ENCODE measurements around the gene S100A1. TPM values are rescaled to one million over a fixed set of nuclear protein-coding genes. Genes with fewer than 3 reads are reported as not detected.

The S100A1 gene
- total RNA-seq, 6 experiments from 2014 or later = 0.59 to 0.96 (median 0.82) TPM; not detected in 3

DNA sequence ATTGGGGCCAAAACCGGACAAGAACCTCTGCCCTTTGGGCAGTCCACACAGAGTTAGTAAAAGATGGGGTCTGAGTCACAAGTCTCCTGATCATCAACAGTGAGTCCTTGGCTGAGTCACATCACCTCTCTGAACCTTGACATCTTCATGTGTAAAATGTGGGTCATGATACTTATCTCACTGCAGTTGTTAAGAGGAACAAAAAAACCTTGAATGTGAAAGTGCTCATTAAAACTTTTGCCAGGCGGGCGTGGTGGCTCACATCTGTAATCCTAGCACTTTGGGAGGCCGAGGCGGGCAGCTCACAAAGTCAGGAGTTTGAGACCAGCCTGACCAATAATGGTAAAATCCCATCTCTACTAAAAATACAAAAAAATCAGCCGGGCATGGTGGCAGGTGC is 31.0 kb upstream of the S100A1 start:
- peak overlapping the region; percentile 86 for H3K27ac Mint-ChIP-seq
- no peaks in the 10 kb centered on the region; the same call in 1 of the 2 replicates for H3K27me3 Mint-ChIP-seq (ENCODE audit: insufficient read depth)
- peak overlapping the region; percentile 33; the same call in 1 of the 2 replicates for H3K4me3 Mint-ChIP-seq
- peaks cover 44% of the 10 kb centered on the region for H3K4me1 Mint-ChIP-seq (ENCODE audit: low read depth)
- H3K36me3 Mint-ChIP-seq (ENCODE audit: low read depth) = peaks cover 19% of the 10 kb centered on the region; the same call in 1 of the 2 replicates
- TF ChIP-seq, protein P1, sequence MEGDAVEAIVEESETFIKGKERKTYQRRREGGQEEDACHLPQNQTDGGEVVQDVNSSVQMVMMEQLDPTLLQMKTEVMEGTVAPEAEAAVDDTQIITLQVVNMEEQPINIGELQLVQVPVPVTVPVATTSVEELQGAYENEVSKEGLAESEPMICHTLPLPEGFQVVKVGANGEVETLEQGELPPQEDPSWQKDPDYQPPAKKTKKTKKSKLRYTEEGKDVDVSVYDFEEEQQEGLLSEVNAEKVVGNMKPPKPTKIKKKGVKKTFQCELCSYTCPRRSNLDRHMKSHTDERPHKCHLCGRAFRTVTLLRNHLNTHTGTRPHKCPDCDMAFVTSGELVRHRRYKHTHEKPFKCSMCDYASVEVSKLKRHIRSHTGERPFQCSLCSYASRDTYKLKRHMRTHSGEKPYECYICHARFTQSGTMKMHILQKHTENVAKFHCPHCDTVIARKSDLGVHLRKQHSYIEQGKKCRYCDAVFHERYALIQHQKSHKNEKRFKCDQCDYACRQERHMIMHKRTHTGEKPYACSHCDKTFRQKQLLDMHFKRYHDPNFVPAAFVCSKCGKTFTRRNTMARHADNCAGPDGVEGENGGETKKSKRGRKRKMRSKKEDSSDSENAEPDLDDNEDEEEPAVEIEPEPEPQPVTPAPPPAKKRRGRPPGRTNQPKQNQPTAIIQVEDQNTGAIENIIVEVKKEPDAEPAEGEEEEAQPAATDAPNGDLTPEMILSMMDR (IDR thresholded peaks at IDR 0.05) = no peak
- peak; percentile 86 for DNase-seq
- H3K9me3 Mint-ChIP-seq = no peaks in the 10 kb centered on the region

DNA sequence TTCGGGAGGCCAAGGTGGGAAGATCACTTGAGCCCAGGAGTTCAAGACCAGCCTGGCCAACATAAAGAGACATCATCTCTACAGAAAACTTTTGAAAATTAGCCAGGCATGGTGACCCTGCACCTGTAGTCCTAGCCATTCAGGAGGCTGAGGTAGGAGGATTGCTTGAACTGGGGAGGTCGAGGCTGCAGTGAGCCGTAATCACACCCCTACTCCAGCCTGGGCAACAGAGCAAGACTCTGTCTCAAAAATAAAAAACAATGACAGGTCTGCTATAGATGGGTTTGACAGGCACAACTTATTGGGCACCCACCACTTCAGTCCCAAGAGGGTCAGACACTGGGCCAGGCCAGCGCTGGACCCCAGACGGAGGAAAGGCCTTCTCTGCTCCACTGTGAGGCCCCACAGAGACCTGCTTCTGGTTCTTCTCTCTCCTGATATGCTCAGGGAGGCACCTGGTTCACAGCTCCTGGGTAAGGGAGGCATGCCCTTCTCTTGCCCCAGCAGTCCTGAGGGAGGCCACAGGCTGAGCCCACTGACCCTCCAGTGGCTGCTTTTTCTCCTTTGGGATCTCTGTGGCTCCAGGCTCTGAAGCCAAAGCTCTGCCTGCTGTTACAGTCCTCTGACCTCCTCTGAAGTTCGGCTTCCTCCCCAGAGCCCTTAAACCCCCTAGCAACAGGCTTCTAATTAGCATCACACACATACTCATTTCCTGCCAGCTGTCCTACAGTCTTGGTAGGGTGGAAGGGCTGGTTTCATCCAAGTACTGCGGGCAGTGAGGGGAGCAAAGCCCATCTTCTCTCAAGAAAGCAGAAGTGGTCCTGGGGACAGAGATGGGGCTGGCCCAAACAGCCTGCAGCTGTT is 29.7 kb upstream of the S100A1 start:
- Mint-ChIP-seq H3K36me3 (ENCODE audit: low read depth) (peaks cover 20% of the 10 kb centered on the region; the same call in 1 of the 2 replicates), H3K27me3 (ENCODE audit: insufficient read depth) (no peaks in the 10 kb centered on the region; the same call in 1 of the 2 replicates), H3K4me3 (peak overlapping the region; percentile 28; the same call in 1 of the 2 replicates), H3K27ac (peak overlapping the region; percentile 86), H3K9me3 (no peaks in the 10 kb centered on the region), H3K4me1 (ENCODE audit: low read depth) (peaks cover 44% of the 10 kb centered on the region)
- TF ChIP-seq, protein P1 (IDR thresholded peaks at IDR 0.05) = no peak
- DNase-seq = peak; percentile 53

DNA sequence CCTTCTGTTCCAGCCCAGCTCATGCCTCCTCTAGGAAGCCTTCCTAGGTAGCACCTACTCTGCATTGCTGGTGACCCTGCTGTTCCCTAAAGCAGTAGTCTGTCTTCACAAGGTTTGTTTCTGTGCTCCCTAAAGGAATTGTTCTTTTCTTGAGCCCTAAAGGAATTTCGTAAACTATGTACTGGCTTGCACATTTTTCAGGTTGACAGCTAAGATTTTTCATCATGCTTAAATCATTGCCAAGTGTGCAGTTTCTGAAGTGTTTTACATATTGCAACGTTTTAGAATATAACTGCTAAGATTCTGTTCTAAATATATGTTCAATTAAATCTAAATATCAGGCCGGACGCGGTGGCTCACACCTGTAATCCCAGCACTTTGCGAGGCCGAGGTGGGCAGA is 28.4 kb upstream of the S100A1 start:
- DNase-seq = no peak
- H3K27ac Mint-ChIP-seq = peak overlapping the region; percentile 53
- H3K36me3 Mint-ChIP-seq (ENCODE audit: low read depth) = peaks cover 23% of the 10 kb centered on the region; the same call in 1 of the 2 replicates
- no peaks in the 10 kb centered on the region; the same call in 1 of the 2 replicates for H3K27me3 Mint-ChIP-seq (ENCODE audit: insufficient read depth)
- H3K4me1 Mint-ChIP-seq (ENCODE audit: low read depth) = peaks cover 39% of the 10 kb centered on the region
- H3K9me3 Mint-ChIP-seq = no peaks in the 10 kb centered on the region
- TF ChIP-seq, protein P1 (IDR thresholded peaks at IDR 0.05) = no peak
- peak overlapping the region; percentile 25; the same call in 1 of the 2 replicates for H3K4me3 Mint-ChIP-seq

DNA sequence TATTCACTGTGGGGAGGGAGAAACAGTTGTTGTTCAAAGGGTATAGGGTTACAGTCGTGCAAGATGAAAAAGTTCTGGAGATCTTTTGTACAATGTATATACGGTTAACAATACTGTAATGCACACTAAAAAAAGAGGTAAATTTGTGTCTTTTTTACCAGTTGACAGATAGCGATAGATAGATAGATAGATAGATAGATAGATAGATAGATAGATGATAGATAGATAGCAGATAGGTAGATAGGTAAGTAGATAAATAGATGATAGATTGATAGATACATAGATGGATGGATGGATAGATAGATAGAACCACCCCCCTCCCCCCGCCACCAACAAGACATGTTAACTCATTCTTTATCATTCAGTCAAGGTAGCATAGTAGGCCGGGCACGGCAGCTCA is 25.5 kb upstream of the S100A1 start:
- H3K9me3 Mint-ChIP-seq = no peaks in the 10 kb centered on the region
- H3K36me3 Mint-ChIP-seq (ENCODE audit: low read depth) = peaks cover 19% of the 10 kb centered on the region
- no peaks in the 10 kb centered on the region; the same call in 1 of the 2 replicates for H3K27me3 Mint-ChIP-seq (ENCODE audit: insufficient read depth)
- no peak for DNase-seq
- TF ChIP-seq, protein P1 (IDR thresholded peaks at IDR 0.05) = no peak
- H3K27ac Mint-ChIP-seq = no peak overlapping the region
- no peak overlapping the region for H3K4me3 Mint-ChIP-seq
- H3K4me1 Mint-ChIP-seq (ENCODE audit: low read depth) = peaks cover 30% of the 10 kb centered on the region

DNA sequence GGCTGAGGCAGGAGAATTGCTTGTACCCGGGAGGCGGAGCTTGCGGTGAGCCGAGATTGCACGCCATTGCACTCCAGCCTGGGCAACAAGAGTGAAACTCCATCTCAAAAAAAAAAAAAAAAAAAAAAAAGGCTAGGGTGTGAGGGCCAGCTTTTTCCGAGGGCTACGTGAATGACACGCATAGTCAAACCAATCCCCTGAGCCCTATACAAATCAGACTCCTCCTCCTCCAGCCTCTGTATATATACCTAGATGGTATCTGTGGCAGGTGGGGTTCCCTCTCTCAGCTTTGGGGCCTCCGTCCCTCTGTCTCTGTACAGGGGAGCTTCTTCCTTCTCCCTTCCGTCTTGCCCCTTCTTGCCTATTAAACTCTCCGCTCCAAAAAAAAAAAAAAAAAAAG is 22.0 kb upstream of the S100A1 start:
- DNase-seq = no peak
- TF ChIP-seq, protein P1 (IDR thresholded peaks at IDR 0.05) = no peak
- H3K36me3 Mint-ChIP-seq (ENCODE audit: low read depth) = peaks cover 27% of the 10 kb centered on the region
- peaks cover 39% of the 10 kb centered on the region for H3K4me1 Mint-ChIP-seq (ENCODE audit: low read depth)
- H3K27me3 Mint-ChIP-seq (ENCODE audit: insufficient read depth) = peaks cover 3% of the 10 kb centered on the region
- no peaks in the 10 kb centered on the region for H3K9me3 Mint-ChIP-seq
- H3K4me3 Mint-ChIP-seq = no peak overlapping the region
- H3K27ac Mint-ChIP-seq = no peak overlapping the region

All from HFFc6 (cell line).